ENCODE data around the gene KDM4B. TPM values are rescaled to one million over a fixed set of nuclear protein-coding genes. Genes with fewer than 3 reads are reported as not detected.

The KDM4B gene
- total and polyA plus RNA-seq, 4 experiments from 2014 or later = 3.2 to 50.4 (median 29.9) TPM

GRCh38 chr19:5142725-5143097 lies 173.8 kb downstream of the KDM4B start:
- H3K27ac Mint-ChIP-seq = no peak overlapping the region
- H3K36me3 Mint-ChIP-seq = peaks cover 38 to 39% of the 10 kb centered on the region in 2 donors
- ChIA-PET CTCF (ENCODE audit: partially characterized antibody) (no interaction called here), POLR2A (ENCODE audit: partially characterized antibody) (no interaction called here)
- H3K27me3 Mint-ChIP-seq = no peaks in the 10 kb centered on the region
- Histone ChIP-seq H3K4me1 (ENCODE audit: insufficient read depth, low read length) (peaks cover 24% of the 10 kb centered on the region), H3K9me3 (ENCODE audit: control insufficient read depth in 1 of 2, low read length in 2 of 2) (no peaks in the 10 kb centered on the region), H3K36me3 (ENCODE audit: insufficient read depth, low read length) (no peaks in the 10 kb centered on the region), H3K27me3 (ENCODE audit: insufficient read depth, low read length) (no peaks in the 10 kb centered on the region), H3K27ac (ENCODE audit: low read depth, low read length) (no peak overlapping the region), H3K4me3 (ENCODE audit: low read length in 2 of 2) (no peak overlapping the region)
- H3K9me3 Mint-ChIP-seq = peaks cover 0 to 2% (median 0%) of the 10 kb centered on the region in 8 donors
- peaks cover 14 to 31% (median 19%) of the 10 kb centered on the region in 4 donors for H3K4me1 Mint-ChIP-seq
- H3K4me3 Mint-ChIP-seq = no peak overlapping the region
- DNase-seq = no peak
- intact Hi-C loops (cut with micrococcal nuclease) = no loop called here

- H3K27me3 ChIP-seq (ENCODE audit: insufficient read depth, low read length) = no peaks in the 10 kb centered on the region
- peaks cover 33% of the 10 kb centered on the region in 2 donors for H3K36me3 Mint-ChIP-seq
- DNase-seq = no peak
- H3K4me3 Mint-ChIP-seq = no peak overlapping the region
- H3K9me3 Mint-ChIP-seq = peaks cover 0 to 2% (median 0%) of the 10 kb centered on the region in 8 donors
- intact Hi-C loops (cut with micrococcal nuclease) = no loop called here
- no peak overlapping the region for H3K4me3 ChIP-seq (ENCODE audit: low read length in 2 of 2)
- H3K36me3 ChIP-seq (ENCODE audit: insufficient read depth, low read length) = no peaks in the 10 kb centered on the region
- no peaks in the 10 kb centered on the region for H3K27me3 Mint-ChIP-seq
- H3K4me1 Mint-ChIP-seq = peaks cover 8 to 20% (median 9%) of the 10 kb centered on the region in 4 donors
- H3K9me3 ChIP-seq (ENCODE audit: control insufficient read depth in 1 of 2, low read length in 2 of 2) = no peaks in the 10 kb centered on the region
- H3K27ac ChIP-seq (ENCODE audit: low read depth, low read length) = no peak overlapping the region
- H3K4me1 ChIP-seq (ENCODE audit: insufficient read depth, low read length) = peaks cover 14% of the 10 kb centered on the region
- CTCF ChIA-PET (ENCODE audit: partially characterized antibody) = no interaction called here
- H3K27ac Mint-ChIP-seq = no peak overlapping the region
- POLR2A ChIA-PET (ENCODE audit: partially characterized antibody) = no interaction called here
Measured at GRCh38 chr19:5143471-5144411, 174.8 kb downstream of the KDM4B start.

- H3K9me3 Mint-ChIP-seq = peaks cover 0 to 2% (median 0%) of the 10 kb centered on the region in 8 donors
- Histone ChIP-seq H3K4me3 (ENCODE audit: low read length in 2 of 2) (no peak overlapping the region), H3K9me3 (ENCODE audit: control insufficient read depth in 1 of 2, low read length in 2 of 2) (no peaks in the 10 kb centered on the region), H3K27me3 (ENCODE audit: insufficient read depth, low read length) (no peaks in the 10 kb centered on the region), H3K36me3 (ENCODE audit: insufficient read depth, low read length) (no peaks in the 10 kb centered on the region), H3K27ac (ENCODE audit: low read depth, low read length) (no peak overlapping the region), H3K4me1 (ENCODE audit: insufficient read depth, low read length) (peaks cover 5% of the 10 kb centered on the region)
- POLR2A ChIA-PET (ENCODE audit: partially characterized antibody) = no interaction called here
- no peak overlapping the region for H3K27ac Mint-ChIP-seq
- intact Hi-C loops (cut with micrococcal nuclease) = no loop called here
- no peak for DNase-seq
- H3K36me3 Mint-ChIP-seq = peaks cover 29 to 30% of the 10 kb centered on the region in 2 donors
- H3K27me3 Mint-ChIP-seq = no peaks in the 10 kb centered on the region
- H3K4me1 Mint-ChIP-seq = peaks cover 0 to 11% (median 1%) of the 10 kb centered on the region in 4 donors
- CTCF ChIA-PET (ENCODE audit: partially characterized antibody) = no interaction called here
- no peak overlapping the region for H3K4me3 Mint-ChIP-seq
Measured at GRCh38 chr19:5144545-5145179, 175.7 kb downstream of the KDM4B start.

GRCh38 chr19:5145521-5146511 lies 176.9 kb downstream of the KDM4B start:
- no peaks in the 10 kb centered on the region for H3K36me3 ChIP-seq (ENCODE audit: insufficient read depth, low read length)
- H3K4me3 ChIP-seq (ENCODE audit: low read length in 2 of 2) = no peak overlapping the region
- intact Hi-C loops (cut with micrococcal nuclease) = no loop called here
- ChIA-PET CTCF (ENCODE audit: partially characterized antibody) (interaction anchor here (0.9 to 1.4 kb wide), 2 partner anchors 24 to 144 kb away, joined by 3 to 4 read pairs; no protein-coding TSS in a partner anchor), POLR2A (ENCODE audit: partially characterized antibody) (no interaction called here)
- H3K36me3 Mint-ChIP-seq = peaks cover 27 to 30% of the 10 kb centered on the region in 2 donors
- no peaks in the 10 kb centered on the region for H3K4me1 ChIP-seq (ENCODE audit: insufficient read depth, low read length)
- H3K4me1 Mint-ChIP-seq = peaks cover 0 to 3% (median under 1%) of the 10 kb centered on the region in 4 donors
- H3K27me3 ChIP-seq (ENCODE audit: insufficient read depth, low read length) = no peaks in the 10 kb centered on the region
- H3K27ac Mint-ChIP-seq = no peak overlapping the region
- no peak overlapping the region for H3K27ac ChIP-seq (ENCODE audit: low read depth, low read length)
- no peak for DNase-seq
- H3K4me3 Mint-ChIP-seq = no peak overlapping the region
- peaks cover 0 to 2% (median 0%) of the 10 kb centered on the region in 8 donors for H3K9me3 Mint-ChIP-seq
- no peaks in the 10 kb centered on the region for H3K9me3 ChIP-seq (ENCODE audit: control insufficient read depth in 1 of 2, low read length in 2 of 2)
- H3K27me3 Mint-ChIP-seq = no peaks in the 10 kb centered on the region

- peaks cover 0 to 3% (median under 1%) of the 10 kb centered on the region in 4 donors for H3K4me1 Mint-ChIP-seq
- Histone ChIP-seq H3K9me3 (ENCODE audit: control insufficient read depth in 1 of 2, low read length in 2 of 2) (no peaks in the 10 kb centered on the region), H3K27ac (ENCODE audit: low read depth, low read length) (no peak overlapping the region), H3K4me1 (ENCODE audit: insufficient read depth, low read length) (no peaks in the 10 kb centered on the region), H3K36me3 (ENCODE audit: insufficient read depth, low read length) (no peaks in the 10 kb centered on the region), H3K4me3 (ENCODE audit: low read length in 2 of 2) (no peak overlapping the region), H3K27me3 (ENCODE audit: insufficient read depth, low read length) (no peaks in the 10 kb centered on the region)
- H3K9me3 Mint-ChIP-seq = peaks cover 0 to 2% (median 0%) of the 10 kb centered on the region in 8 donors
- intact Hi-C loops (cut with micrococcal nuclease) = no loop called here
- peaks cover 25 to 30% of the 10 kb centered on the region in 2 donors for H3K36me3 Mint-ChIP-seq
- DNase-seq = no peak
- ChIA-PET CTCF (ENCODE audit: partially characterized antibody) (no interaction called here), POLR2A (ENCODE audit: partially characterized antibody) (no interaction called here)
- H3K4me3 Mint-ChIP-seq = no peak overlapping the region
- no peaks in the 10 kb centered on the region for H3K27me3 Mint-ChIP-seq
- no peak overlapping the region for H3K27ac Mint-ChIP-seq
Measured at GRCh38 chr19:5147074-5147977, 178.4 kb downstream of the KDM4B start.

GRCh38 chr19:5147978-5148793 lies 179.3 kb downstream of the KDM4B start:
- no peak for DNase-seq
- no peaks in the 10 kb centered on the region for H3K36me3 ChIP-seq (ENCODE audit: insufficient read depth, low read length)
- intact Hi-C loops (cut with micrococcal nuclease) = no loop called here

More at GRCh38 chr19:5147978-5148793, 179.3 kb downstream of the KDM4B start:
- H3K27me3 Mint-ChIP-seq = no peaks in the 10 kb centered on the region
- Histone ChIP-seq H3K27me3 (ENCODE audit: insufficient read depth, low read length) (no peaks in the 10 kb centered on the region), H3K9me3 (ENCODE audit: control insufficient read depth in 1 of 2, low read length in 2 of 2) (no peaks in the 10 kb centered on the region), H3K4me1 (ENCODE audit: insufficient read depth, low read length) (no peaks in the 10 kb centered on the region), H3K27ac (ENCODE audit: low read depth, low read length) (no peak overlapping the region), H3K4me3 (ENCODE audit: low read length in 2 of 2) (no peak overlapping the region)
- ChIA-PET POLR2A (ENCODE audit: partially characterized antibody) (no interaction called here), CTCF (ENCODE audit: partially characterized antibody) (no interaction called here)
- H3K9me3 Mint-ChIP-seq = peaks cover 0 to 2% (median 0%) of the 10 kb centered on the region in 8 donors
- H3K27ac Mint-ChIP-seq = no peak overlapping the region
- H3K36me3 Mint-ChIP-seq = peaks cover 24 to 29% of the 10 kb centered on the region in 2 donors
- H3K4me3 Mint-ChIP-seq = no peak overlapping the region
- H3K4me1 Mint-ChIP-seq = peaks cover 0 to 3% (median under 1%) of the 10 kb centered on the region in 4 donors

Data from CD4-positive, alpha-beta memory T cell (primary cell).